IMR-90 (cell line): ENCODE data around the gene ANO1. TPM values are rescaled to one million over a fixed set of nuclear protein-coding genes. Genes with fewer than 3 reads are reported as not detected.

Source experiments
- ATAC-seq: fragments of 200-7000 bp; cut with Tn5 transposase; 2 replicates; pipeline ENCODE4 v1.9.1; 2020; ENCODE audit warnings: low read depth, mild to moderate bottlenecking, moderate library complexity
- BruUV-seq: library from RNA; stranded (reverse); fragments of 400-500 nt; replicated peaks from 2 replicates; lab custom pipeline; 2021; lab: Mats Ljungman, UMichigan
- CTCF ChIA-PET: fragments of 300-600 bp; formaldehyde crosslinking; extraction: SDS; loops from one replicate; lab custom pipeline; 2021; ENCODE audit warnings: antibody characterized with exemption; lab: Yijun Ruan, JAX
- POLR2A ChIA-PET: fragments of 300-600 bp; sonication (Branson Sonifier 250); formaldehyde crosslinking; loops from one replicate; lab custom pipeline; 2022; ENCODE audit warnings: antibody characterized with exemption; ENCODE audit not compliant: unreplicated experiment; lab: Charles Lee
- DNase-seq: peaks from one replicate; pipeline ENCODE4 v3.0.0; 2013
- H2AFZ ChIP-seq: replicated peaks from 2 replicates; pipeline ENCODE3; 2013; ENCODE audit warnings: low read length, mild to moderate bottlenecking; ENCODE audit not compliant: poor library complexity
- H2AK5ac ChIP-seq: 2 replicates; pipeline ENCODE4 v1.6.1; 2013; ENCODE audit warnings: low read depth, low read length, inconsistent platforms
- H2AK9ac ChIP-seq: replicated peaks from 2 replicates; pipeline ENCODE3; 2013; ENCODE audit warnings: mild to moderate bottlenecking, low read depth, low read length, moderate library complexity; ENCODE audit not compliant: poor library complexity
- H2BK120ac ChIP-seq: 2 replicates; pipeline ENCODE4 v1.6.1; 2013; ENCODE audit warnings: low read depth, low read length, inconsistent platforms
- H2BK15ac ChIP-seq: 3 replicates; pipeline ENCODE4 v1.6.1; 2013; ENCODE audit warnings: low read depth, low read length, inconsistent platforms
- H2BK20ac ChIP-seq: 2 replicates; pipeline ENCODE4 v1.6.1; 2013; ENCODE audit warnings: low read depth, mild to moderate bottlenecking, inconsistent platforms, low read length, moderate library complexity
- H2BK5ac ChIP-seq: 2 replicates; pipeline ENCODE4 v1.6.1; 2013; ENCODE audit warnings: mild to moderate bottlenecking, low read depth, low read length, inconsistent platforms; ENCODE audit not compliant: poor library complexity, severe bottlenecking
- H3K14ac ChIP-seq: replicated peaks from 2 replicates; pipeline ENCODE4 v1.6.1; 2013; ENCODE audit warnings: low read depth, low read length, inconsistent platforms
- H3K18ac ChIP-seq: 2 replicates; pipeline ENCODE4 v1.6.1; 2013; ENCODE audit warnings: low read depth, low read length, control low read depth
- H3K23ac ChIP-seq: 2 replicates; pipeline ENCODE4 v1.6.1; 2013; ENCODE audit warnings: low read depth, low read length, inconsistent platforms
- H3K27ac ChIP-seq: 2 replicates; pipeline ENCODE4 v1.5.1; 2013; ENCODE audit warnings: mild to moderate bottlenecking, control low read depth, low read length; ENCODE audit not compliant: insufficient read depth
- H3K27me3 ChIP-seq: 2 replicates; pipeline ENCODE4 v1.6.1; 2013; ENCODE audit warnings: low read length; ENCODE audit not compliant: control insufficient read depth, insufficient read depth
- H3K36me3 ChIP-seq: 2 replicates; pipeline ENCODE4 v1.6.1; 2013; ENCODE audit warnings: low read length, mixed read lengths; ENCODE audit not compliant: control insufficient read depth, insufficient read depth
- H3K4ac ChIP-seq: 2 replicates; pipeline ENCODE4 v1.6.1; 2013; ENCODE audit warnings: low read depth, low read length, inconsistent platforms
- H3K4me1 ChIP-seq: 2 replicates; pipeline ENCODE4 v1.6.1; 2013; ENCODE audit warnings: low read length, mixed read lengths; ENCODE audit not compliant: control insufficient read depth, insufficient read depth
- H3K4me2 ChIP-seq: 2 replicates; pipeline ENCODE4 v1.6.1; 2013; ENCODE audit warnings: low read depth, mild to moderate bottlenecking, control low read depth, low read length, moderate library complexity
- H3K4me3 ChIP-seq: 2 replicates; pipeline ENCODE4 v1.5.1; 2013; ENCODE audit warnings: low read depth, mild to moderate bottlenecking, control low read depth, low read length, moderate library complexity; ENCODE audit not compliant: insufficient read depth
- H3K56ac ChIP-seq: 2 replicates; pipeline ENCODE4 v1.6.1; 2013; ENCODE audit warnings: low read length, inconsistent platforms; ENCODE audit not compliant: insufficient read depth; ENCODE audit errors: extremely low read depth
- H3K79me1 ChIP-seq, 2 experiments: 2 replicates each; pipeline ENCODE4 v1.6.1; 2013; ENCODE audit warnings: low read length in 2 of 2, inconsistent platforms in 1 of 2, low read depth in 1 of 2
- H3K9ac ChIP-seq: 2 replicates; pipeline ENCODE4 v1.6.1; 2013; ENCODE audit warnings: low read depth, low read length, control low read depth
- H3K9me1 ChIP-seq: 2 replicates; pipeline ENCODE4 v1.6.1; 2013; ENCODE audit warnings: low read length, inconsistent platforms; ENCODE audit not compliant: insufficient read depth
- H3K9me3 ChIP-seq: 2 replicates; pipeline ENCODE4 v1.6.1; 2013; ENCODE audit warnings: low read length; ENCODE audit not compliant: control insufficient read depth, insufficient read depth
- H4K20me1 ChIP-seq: 2 replicates; pipeline ENCODE4 v1.6.1; 2013; ENCODE audit warnings: low read length, inconsistent platforms; ENCODE audit not compliant: insufficient read depth
- H4K5ac ChIP-seq: 2 replicates; pipeline ENCODE4 v1.6.1; 2013; ENCODE audit warnings: mild to moderate bottlenecking, low read depth, low read length, control low read depth
- H4K8ac ChIP-seq, 2 experiments: 2 replicates each; pipeline ENCODE4 v1.6.1; 2013; ENCODE audit warnings: low read depth in 2 of 2, low read length in 2 of 2, control low read depth in 1 of 2, inconsistent platforms in 1 of 2
- H4K91ac ChIP-seq: 2 replicates; pipeline ENCODE4 v1.6.1; 2013; ENCODE audit warnings: low read depth, low read length, inconsistent platforms; ENCODE audit not compliant: insufficient read depth
- CHD1 ChIP-seq: IDR thresholded peaks from 2 replicates; pipeline ENCODE4 v1.6.1; 2012; ENCODE audit warnings: low read depth, low read length, improper control_type of control experiment
- FOS ChIP-seq: fragments of 150-350 bp; IDR thresholded peaks from 2 replicates; pipeline ENCODE4 v1.6.1; 2016; ENCODE audit warnings: low read depth, low read length
- MAFK ChIP-seq: IDR thresholded peaks from 2 replicates; pipeline ENCODE4 v1.6.1; 2012; ENCODE audit warnings: low read depth, low read length, improper control_type of control experiment
- MAZ ChIP-seq: IDR thresholded peaks from 2 replicates; pipeline ENCODE4 v1.6.1; 2012; ENCODE audit warnings: low read depth, mild to moderate bottlenecking, low read length, improper control_type of control experiment, moderate library complexity, borderline replicate concordance
- MXI1 ChIP-seq: IDR thresholded peaks from 2 replicates; pipeline ENCODE4 v1.6.1; 2012; ENCODE audit warnings: low read depth, mild to moderate bottlenecking, low read length, moderate library complexity, borderline replicate concordance
- POLR2A ChIP-seq: IDR thresholded peaks from 2 replicates; pipeline ENCODE4 v1.6.1; 2012; ENCODE audit warnings: mild to moderate bottlenecking, low read depth, low read length
- RAD21 ChIP-seq: IDR thresholded peaks from 2 replicates; pipeline ENCODE4 v1.6.1; 2012; ENCODE audit warnings: low read length, improper control_type of control experiment
- SMC3 ChIP-seq: fragments of 150-350 bp; IDR thresholded peaks from 2 replicates; pipeline ENCODE4 v1.6.1; 2016; ENCODE audit warnings: low read depth, mild to moderate bottlenecking, antibody characterized with exemption, low read length, moderate library complexity
- USF2 ChIP-seq: fragments of 150-350 bp; IDR thresholded peaks from 2 replicates; pipeline ENCODE4 v1.6.1; 2017; ENCODE audit warnings: mild to moderate bottlenecking, antibody characterized with exemption, low read length, low read depth
- WGBS, 2 experiments: methylation state at CpG; one replicate each; pipeline versions ENCODE4 v1.1.5 to v1.1.7; 2013; ENCODE audit warnings: missing lambda C conversion rate in 2 of 2; ENCODE audit not compliant: insufficient read length in 1 of 2; ENCODE audit errors: extremely low coverage in 2 of 2; 5-methylcytosine and 5-hydroxymethylcytosine counted together
- dilution Hi-C: fragments of 300-500 bp; cut with HindIII; formaldehyde crosslinking; loops from one replicate; pipeline ENCODE4 v1.14.3; 2018; ENCODE audit warnings: low sequenced_read_pairs; ENCODE audit not compliant: unreplicated experiment
- in situ Hi-C: fragments of 300-500 bp; cut with MboI; formaldehyde crosslinking; loops from 3 replicates; pipeline ENCODE4 v1.14.3; 2019; ENCODE audit warnings: low sequenced_read_pairs, inconsistent platforms, mixed read lengths
- intact Hi-C: fragments of 100-400 bp; cut with micrococcal nuclease; formaldehyde crosslinking; loops from 2 replicates; pipeline ENCODE4 v1.10.0; 2022
- polyA plus RNA-seq, 3 experiments: library from polyadenylated mRNA; depleted of rRNA; stranded (reverse); fragments of >200 nt; gene quantifications; 2 replicates each; pipeline ENCODE4 v1.2.3, GENCODE V29; 2012; ENCODE audit warnings: low replicate concordance in 1 of 3
- total RNA-seq: library from RNA; depleted of rRNA; stranded (reverse); fragments of >200 nt; gene quantifications from 2 replicates; pipeline ENCODE4 v1.2.3, GENCODE V29; 2012

Gene ANO1
- total and polyA plus RNA-seq, 2 of the 4 experiments (the other 2 are of a cell fraction) = 4.1 to 10.7 TPM

GRCh38 chr11:70205049-70205725, 127.1 kb downstream of the ANO1 start:
- Histone ChIP-seq H3K9me1 (peaks cover 22% of the 10 kb centered on the region), H4K8ac (peak overlapping the region in 1 of 2 experiments; percentile 1; a peak in 1 of 4 replicates), H3K4me1 (peaks cover 3% of the 10 kb centered on the region; the same call in 1 of the 2 replicates), H2BK20ac (no peak overlapping the region), H3K4me2 (peak overlapping the region; percentile 98), H3K36me3 (peaks cover 39% of the 10 kb centered on the region), H3K14ac (peak overlapping the region; percentile 99; the same call in 1 of the 2 replicates), H4K20me1 (peaks cover 64% of the 10 kb centered on the region), H2BK5ac (no peak overlapping the region), H2BK120ac (no peak overlapping the region), H4K91ac (no peak overlapping the region), H3K4me3 (no peak overlapping the region), H3K27me3 (no peaks in the 10 kb centered on the region), H3K18ac (no peak overlapping the region), H4K5ac (no peak overlapping the region), H3K56ac (0 out of 2 replicates have a peak overlapping the region, but pooled peaks have one; percentile 5), H2AK5ac (peak overlapping the region; percentile 54), H3K9me3 (no peaks in the 10 kb centered on the region), H2BK15ac (no peak overlapping the region), H3K27ac (no peak overlapping the region; the same call in 1 of the 2 replicates), H3K79me1 (peaks cover 22 to 69% of the 10 kb centered on the region in 2 experiments; a peak in 3 of 4 replicates), H2AFZ (no peak overlapping the region), H3K23ac (peak overlapping the region; percentile 29; the same call in 1 of the 2 replicates), H3K9ac (no peak overlapping the region), H2AK9ac (peak overlapping the region; percentile 31), H3K4ac (peak overlapping the region; percentile 9; the same call in 1 of the 2 replicates)
- POLR2A ChIA-PET = interaction anchor here (0.5 kb wide), 1 partner anchor 201 kb away, joined by 9 read pairs; no protein-coding TSS in a partner anchor
- ATAC-seq (no peak), DNase-seq (peak; percentile 26)
- intact Hi-C loops = loop anchor here (10.0 kb wide), 1 partner anchor 120 kb away; no protein-coding TSS in a partner anchor
- no peak for TF ChIP-seq MAFK
- no peak for TF ChIP-seq MXI1
- TF ChIP-seq RAD21 = no peak
- no peak for TF ChIP-seq MAZ
- no peak for TF ChIP-seq USF2
- no peak for TF ChIP-seq CHD1
- no peak for TF ChIP-seq SMC3
- TF ChIP-seq FOS = no peak
- no peak for TF ChIP-seq POLR2A
- in situ Hi-C loops = no loop called here
- dilution Hi-C loops = no loop called here
- no TSS peak for BruUV-seq
- CTCF ChIA-PET = no interaction called here
- WGBS, 2 experiments = 100% methylated on average over 3 of the region's 12 CpGs; no CpG with 5 or more reads in 1 of the 2 experiments
